T-helper 1 cell (primary cell): ENCODE results near the gene PCF11.
"Not testable (repeated sequence)": the region's sequence is repeated elsewhere in the genome, so short reads cannot be mapped to it uniquely, and the experiment has no call there.

Experiments
- DNase-seq, 5 donors: peaks; one replicate each; pipeline ENCODE4 v3.0.0-alpha.2; 2012 to 2020
- total RNA-seq, 4 donors: gene quantifications; one replicate each; lab custom pipeline; 2026; lab: John Stamatoyannopoulos, UW

The PCF11 gene, protein sequence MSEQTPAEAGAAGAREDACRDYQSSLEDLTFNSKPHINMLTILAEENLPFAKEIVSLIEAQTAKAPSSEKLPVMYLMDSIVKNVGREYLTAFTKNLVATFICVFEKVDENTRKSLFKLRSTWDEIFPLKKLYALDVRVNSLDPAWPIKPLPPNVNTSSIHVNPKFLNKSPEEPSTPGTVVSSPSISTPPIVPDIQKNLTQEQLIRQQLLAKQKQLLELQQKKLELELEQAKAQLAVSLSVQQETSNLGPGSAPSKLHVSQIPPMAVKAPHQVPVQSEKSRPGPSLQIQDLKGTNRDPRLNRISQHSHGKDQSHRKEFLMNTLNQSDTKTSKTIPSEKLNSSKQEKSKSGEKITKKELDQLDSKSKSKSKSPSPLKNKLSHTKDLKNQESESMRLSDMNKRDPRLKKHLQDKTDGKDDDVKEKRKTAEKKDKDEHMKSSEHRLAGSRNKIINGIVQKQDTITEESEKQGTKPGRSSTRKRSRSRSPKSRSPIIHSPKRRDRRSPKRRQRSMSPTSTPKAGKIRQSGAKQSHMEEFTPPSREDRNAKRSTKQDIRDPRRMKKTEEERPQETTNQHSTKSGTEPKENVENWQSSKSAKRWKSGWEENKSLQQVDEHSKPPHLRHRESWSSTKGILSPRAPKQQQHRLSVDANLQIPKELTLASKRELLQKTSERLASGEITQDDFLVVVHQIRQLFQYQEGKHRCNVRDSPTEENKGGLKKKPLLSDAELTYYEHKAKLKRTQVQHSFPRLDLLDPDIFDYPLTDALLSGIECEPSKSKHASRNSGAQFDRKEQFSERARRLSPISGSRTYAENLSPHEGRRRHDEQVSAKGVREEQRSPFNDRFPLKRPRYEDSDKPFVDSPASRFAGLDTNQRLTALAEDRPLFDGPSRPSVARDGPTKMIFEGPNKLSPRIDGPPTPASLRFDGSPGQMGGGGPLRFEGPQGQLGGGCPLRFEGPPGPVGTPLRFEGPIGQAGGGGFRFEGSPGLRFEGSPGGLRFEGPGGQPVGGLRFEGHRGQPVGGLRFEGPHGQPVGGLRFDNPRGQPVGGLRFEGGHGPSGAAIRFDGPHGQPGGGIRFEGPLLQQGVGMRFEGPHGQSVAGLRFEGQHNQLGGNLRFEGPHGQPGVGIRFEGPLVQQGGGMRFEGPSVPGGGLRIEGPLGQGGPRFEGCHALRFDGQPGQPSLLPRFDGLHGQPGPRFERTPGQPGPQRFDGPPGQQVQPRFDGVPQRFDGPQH (N-terminal part only)
- total RNA-seq, result 212 to 381 (median 339) reads per million in 4 donors

- DNase-seq, result no peak
These were observed at the start of gene PCF11 for GRCh38 chr11:83156996-83157593. TSS of gene PCF11 (plus strand) at chr11:83157131. CDS start at chr11:83157440, 309 bp downstream.

GRCh38 chr11:83112886-83113285 lies 44.0 kb upstream of the PCF11 start:
- no peak for DNase-seq

DNA sequence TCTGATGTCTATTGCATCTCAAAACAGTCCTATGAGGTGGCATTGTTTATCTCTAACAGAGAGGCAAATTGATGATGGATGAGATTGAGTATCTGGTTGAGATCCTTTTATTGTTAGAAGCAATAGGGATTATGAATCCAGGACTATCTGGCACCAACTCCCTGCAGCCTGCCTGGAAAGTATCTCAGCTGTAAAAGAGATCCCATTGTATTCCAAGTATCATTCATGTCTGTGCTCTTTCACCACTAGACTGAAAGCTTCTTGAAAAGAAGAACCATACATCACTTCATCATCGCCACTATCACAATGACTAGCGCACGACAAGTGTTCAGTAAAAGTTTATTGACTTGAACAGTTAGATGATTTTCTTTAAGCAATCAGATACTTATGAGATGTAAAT lies 41.9 kb upstream of the PCF11 start:
- DNase-seq, result no peak

GRCh38 chr11:83115551-83115950 lies 41.4 kb upstream of the PCF11 start:
- DNase-seq, result no peak

GRCh38 chr11:83116015-83116641 lies 40.8 kb upstream of the PCF11 start:
- DNase-seq, result no peak

- no peak for DNase-seq
These were observed 38.1 kb upstream of the PCF11 start for GRCh38 chr11:83118814-83119213.

DNA sequence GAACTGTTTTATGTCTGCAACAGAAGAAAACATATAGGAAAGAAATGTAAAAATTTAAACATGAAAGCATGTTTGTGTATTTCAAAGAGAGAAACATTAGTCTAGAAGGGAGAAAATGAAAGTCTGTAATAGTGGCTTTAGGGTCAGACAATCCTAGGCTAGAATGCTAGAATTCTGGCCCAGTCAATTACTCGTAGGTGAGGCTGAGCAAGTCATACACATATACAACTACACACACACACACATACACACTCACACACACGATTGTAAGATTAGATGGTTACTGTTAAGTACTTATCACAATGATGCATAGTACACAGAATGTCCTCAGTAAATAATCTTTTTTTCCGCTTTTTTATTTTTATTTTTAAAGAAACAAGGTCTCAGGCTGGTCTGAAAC lies 37.7 kb upstream of the PCF11 start:
- DNase-seq, result no peak

GRCh38 chr11:83120327-83120726 lies 36.6 kb upstream of the PCF11 start:
- DNase-seq, result no peak

DNA sequence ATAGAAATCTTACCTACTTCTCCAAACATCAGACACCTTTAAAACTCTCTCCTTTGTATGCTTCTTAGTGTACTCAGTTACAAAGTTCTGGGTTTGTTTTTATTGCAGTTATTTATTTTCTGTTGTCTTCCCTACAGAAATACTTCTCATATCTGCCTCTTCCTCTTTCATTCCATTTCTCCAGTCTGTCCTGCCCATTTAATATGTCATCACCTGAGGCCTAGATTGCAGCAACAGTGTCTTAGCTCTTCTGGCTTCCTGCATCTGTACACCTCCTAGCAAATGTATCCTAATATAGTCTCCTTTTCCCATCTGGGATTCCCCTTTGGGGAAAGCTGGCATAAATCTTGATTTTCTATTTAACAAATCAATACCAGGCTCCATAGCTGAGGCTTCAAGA lies 34.9 kb upstream of the PCF11 start:
- DNase-seq, result no peak

GRCh38 chr11:83122766-83123165 lies 34.2 kb upstream of the PCF11 start:
- no peak for DNase-seq

DNA sequence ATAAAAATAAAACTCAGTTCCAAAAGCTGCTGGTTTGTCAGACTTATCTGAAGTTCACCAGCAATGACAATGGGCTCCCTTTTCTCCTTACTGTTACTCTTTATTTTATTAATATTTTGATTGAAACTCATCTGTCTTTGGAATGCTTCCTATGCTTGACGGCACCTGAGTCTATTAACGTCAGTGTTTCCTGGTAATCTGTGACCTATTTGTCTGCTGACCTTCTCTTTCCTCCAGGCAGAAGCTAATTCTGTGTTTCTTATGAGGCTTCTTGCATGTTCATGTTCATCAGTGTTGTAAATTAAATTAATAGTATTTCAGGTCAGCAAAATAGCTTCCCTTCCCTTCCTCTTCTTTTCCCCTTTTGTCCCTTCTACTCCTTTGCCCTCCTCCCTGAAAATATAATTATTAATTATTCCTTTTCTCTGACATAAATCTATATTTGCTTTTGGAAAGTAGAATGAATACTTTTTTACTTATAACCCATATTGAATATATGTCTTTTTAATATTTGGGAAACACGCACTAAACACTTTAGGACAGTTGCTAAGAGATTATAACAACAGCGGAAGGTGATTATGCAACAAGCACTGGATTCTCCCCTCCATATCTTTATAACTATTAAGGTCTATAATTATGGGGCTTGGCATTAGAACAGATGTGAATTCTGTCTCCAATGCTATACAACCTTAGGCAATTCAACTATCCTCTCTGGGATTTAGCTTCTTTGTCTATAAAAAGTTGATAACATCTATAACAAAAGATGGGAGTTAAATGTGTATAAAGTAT lies 32.1 kb upstream of the PCF11 start:
- DNase-seq, result no peak

DNA sequence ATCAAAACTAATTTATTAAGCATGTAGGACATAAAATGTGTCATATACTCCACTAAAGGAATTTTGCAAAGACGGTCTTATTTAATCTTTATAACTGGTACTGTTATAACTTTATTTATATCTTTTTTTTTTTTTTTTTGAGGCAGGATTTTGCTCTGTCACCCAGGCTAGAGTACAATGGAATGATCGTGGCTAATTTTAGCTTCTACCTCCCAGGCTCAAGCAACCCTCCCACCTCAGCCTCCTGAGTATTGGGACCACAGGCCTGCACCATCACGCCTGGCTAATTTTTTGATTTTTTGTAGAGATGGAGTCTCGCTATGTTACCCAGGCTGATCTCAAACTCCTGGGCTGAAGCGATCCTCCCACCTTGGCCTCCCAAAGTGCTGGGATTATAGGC lies 31.4 kb upstream of the PCF11 start:
- no peak for DNase-seq

DNA sequence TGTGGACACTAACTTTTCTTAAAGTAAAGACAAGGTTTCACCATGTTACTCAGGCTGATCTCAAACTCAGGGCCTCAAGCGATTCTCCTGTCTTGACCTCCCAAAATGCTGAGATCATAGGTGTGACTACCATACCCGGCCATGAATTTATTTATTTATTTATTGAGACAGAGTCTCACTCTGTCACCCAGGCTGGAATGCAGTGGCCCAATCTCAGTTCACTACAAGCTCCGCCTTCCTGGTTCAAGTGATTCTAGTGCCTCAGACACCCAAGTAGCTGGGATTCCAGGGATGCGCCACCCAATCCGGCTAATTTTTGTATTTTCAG lies 29.7 kb upstream of the PCF11 start:
- no peak for DNase-seq

DNA sequence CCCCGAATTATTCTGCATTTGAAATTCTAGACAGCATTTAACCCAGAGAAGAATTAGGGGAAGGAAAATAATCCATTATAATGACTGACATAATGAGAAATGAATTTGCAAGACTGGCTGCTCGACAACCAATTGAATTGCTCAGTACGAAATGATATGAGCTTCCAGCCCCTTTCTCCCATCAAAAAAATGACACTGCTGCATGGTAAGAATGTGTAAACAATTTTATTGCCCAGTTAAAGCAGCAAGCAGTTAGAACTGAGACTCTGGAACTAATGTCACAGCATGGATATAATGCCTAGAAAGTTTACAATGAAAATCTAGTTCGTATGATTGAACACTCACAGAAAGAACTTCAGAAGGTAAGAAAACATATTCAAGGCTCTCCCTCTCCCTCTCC lies 24.7 kb upstream of the PCF11 start:
- no peak for DNase-seq

- DNase-seq, result not testable (repeated sequence)
These were observed 23.7 kb upstream of the PCF11 start for GRCh38 chr11:83133266-83133665.

DNA sequence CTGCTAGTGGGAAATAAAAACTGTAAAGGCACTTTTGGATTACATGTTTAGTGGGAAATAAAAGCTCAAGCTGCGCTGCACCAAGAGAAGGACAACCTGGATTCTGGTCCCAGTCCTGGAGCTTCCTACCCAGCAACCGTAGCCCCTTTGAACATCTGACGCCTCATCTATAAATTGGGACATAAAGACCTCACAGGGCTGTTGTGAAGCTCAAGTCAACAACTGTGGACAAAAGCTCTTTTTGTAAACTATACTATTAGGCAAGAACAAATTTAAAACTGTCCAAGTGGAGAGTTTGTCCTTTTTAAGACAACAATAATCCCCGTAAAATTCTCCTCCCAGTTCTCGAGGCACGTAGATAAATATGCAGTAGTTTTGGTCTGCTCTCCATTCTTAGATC lies 17.6 kb upstream of the PCF11 start:
- no peak for DNase-seq

DNA sequence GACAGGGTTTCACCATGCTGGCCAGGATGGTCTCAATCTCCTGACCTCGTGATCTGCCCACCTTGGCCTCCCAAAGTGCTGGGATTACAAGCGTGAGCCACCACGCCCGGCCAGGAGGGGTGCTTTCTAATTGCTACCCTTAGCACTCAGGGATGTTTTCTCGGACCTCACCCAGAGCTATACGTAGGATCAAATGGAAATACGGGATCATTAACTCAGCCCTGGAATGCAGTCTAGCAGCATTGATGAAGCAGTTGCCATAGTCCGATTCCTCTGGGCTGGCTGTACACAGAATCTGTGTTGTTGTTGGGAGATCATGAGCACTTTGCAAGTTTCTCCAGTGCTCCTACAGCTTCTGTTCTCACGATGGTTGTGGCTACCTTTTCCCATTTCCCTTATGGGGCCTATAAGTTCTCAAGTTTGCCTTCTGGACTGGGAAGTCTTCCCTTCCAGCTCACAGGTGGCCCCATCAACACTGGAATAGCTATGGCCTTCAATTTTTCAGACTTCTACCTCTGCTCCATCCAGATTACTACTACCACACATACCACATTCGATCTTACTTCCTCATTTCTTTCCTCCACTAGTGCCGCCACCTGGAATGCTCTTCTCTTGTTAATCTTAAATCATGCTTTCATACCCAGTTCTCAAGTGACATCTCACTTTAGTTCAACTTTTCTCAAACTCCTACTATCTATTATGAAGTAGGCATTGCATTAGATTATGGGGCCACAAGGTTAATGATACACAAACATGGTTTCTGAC lies 16.1 kb upstream of the PCF11 start:
- DNase-seq, result no peak

- DNase-seq, result no peak
These were observed 9.0 kb upstream of the PCF11 start for GRCh38 chr11:83147895-83148294.

GRCh38 chr11:83150450-83150849 lies 6.5 kb upstream of the PCF11 start:
- DNase-seq, result no peak

- DNase-seq, result no peak
These were observed 5.5 kb upstream of the PCF11 start for GRCh38 chr11:83151274-83151977.
